GM12891 (cell line): ENCODE measurements around the gene SPAG17.

ENCODE experiments used
- POLR2A ChIP-seq: IDR thresholded peaks from 2 replicates; pipeline ENCODE4 v1.6.1; 2011; ENCODE audit warnings: low read depth, low read length, control low read depth
- POLR2AphosphoS5 ChIP-seq: IDR thresholded peaks from 2 replicates; pipeline ENCODE4 v1.6.1; 2011; ENCODE audit warnings: low read depth, low read length, control low read depth
- SPI1 ChIP-seq: IDR thresholded peaks from 2 replicates; pipeline ENCODE4 v1.6.1; 2011; ENCODE audit warnings: low read depth, low read length, control low read depth
- TAF1 ChIP-seq: IDR thresholded peaks from 2 replicates; pipeline ENCODE4 v1.6.1; 2011; ENCODE audit warnings: low read depth, low read length, control low read depth

- TF ChIP-seq POLR2AphosphoS5: no peak
- TF ChIP-seq TAF1: no peak
- no peak for TF ChIP-seq POLR2A
- TF ChIP-seq SPI1: no peak
Measured at GRCh38 chr1:118012515-118013124, 172.4 kb downstream of the SPAG17 start.
